HG03103 (cell line): Measurements from ENCODE around the gene FGF2.
"Not testable (repeated sequence)": the region's sequence is repeated elsewhere in the genome, so short reads cannot be mapped to it uniquely, and the experiment has no call there.

Source experiments
- ATAC-seq: cut with Tn5 transposase; IDR thresholded peaks from one replicate; pipeline ENCODE4 v1.9.1; 2021; ENCODE audit warnings: low read depth; ENCODE audit not compliant: unreplicated experiment

FGF2 gene

DNA sequence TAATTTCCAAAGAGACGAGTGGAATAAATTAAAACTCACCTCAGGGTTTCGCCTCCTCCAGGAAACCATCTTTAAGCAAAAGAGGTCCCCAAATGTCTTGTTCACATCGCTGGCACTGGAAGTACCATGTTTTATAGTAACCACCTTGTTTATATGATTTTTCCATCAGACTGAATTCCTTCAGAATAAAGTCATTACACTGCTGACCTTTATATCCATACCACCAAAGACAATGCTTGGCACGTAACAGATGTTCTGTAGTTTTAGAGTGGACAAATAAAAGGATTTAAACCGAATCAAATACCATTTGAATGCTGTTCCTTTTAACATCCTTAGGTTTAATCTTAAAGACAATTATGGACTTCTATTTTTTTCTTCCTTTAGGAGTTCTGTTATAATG is 91.1 kb downstream of the FGF2 start:
- no peak for ATAC-seq

- no peak for ATAC-seq
These were observed 93.8 kb downstream of the FGF2 start for GRCh38 chr4:122920473-122920872.

DNA sequence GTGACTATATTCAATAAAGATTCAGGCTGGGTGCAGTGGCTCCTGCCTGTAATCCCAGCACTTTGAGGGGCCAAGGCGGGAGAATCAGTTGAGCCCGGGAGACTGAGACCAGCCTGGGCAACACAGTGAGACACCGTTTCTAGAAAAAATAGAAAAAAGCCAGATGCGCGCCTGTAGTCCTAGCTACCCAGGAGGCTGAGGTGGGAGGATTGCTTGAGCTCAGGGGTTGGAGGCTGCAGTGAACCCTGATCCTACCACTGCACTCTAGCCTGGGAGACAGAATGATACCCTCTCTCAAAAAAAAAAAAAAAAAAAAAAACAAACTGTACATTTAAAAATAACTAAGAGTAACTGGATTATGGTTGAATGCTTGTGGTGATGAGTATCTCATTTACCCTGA is 94.7 kb downstream of the FGF2 start:
- no peak for ATAC-seq

GRCh38 chr4:122921971-122922876 is 95.6 kb downstream of the FGF2 start, which contains the start of gene NUDT6:
TSS of gene NUDT6 (minus strand) at chr4:122922597. CDS start at chr4:122922572, 25 bp downstream.
- peak; percentile 43 for ATAC-seq

DNA sequence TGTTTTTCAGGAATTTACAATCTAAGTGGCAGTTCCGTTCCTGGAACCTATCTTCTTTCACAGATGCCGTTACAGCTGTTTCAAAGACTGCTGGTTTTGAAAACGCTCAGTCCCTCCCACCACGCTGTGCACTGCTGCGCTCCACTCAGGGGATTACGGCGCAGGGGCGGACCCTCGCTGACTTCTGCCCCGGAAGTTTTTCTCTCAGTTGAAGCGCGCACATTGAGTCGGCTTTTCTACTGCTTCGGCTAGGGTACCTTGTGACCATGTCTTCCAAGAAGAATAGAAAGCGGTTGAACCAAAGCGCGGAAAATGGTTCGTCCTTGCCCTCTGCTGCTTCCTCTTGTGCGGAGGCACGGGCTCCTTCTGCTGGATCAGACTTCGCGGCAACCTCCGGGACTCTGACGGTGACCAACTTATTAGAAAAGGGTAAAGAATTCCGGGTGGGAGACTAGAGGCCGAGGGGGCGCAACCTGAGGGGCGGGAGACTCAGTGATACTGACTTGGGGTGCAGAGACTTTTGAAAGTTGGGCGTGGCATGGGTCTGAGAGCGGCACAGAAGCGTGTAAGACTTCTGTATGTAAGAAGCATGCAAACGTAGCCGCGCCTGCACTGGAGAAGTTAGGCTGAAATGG is 96.4 kb downstream of the FGF2 start:
- ATAC-seq: peak; percentile 95

GRCh38 chr4:122928930-122929329 is 102.3 kb downstream of the FGF2 start:
- ATAC-seq: no peak

DNA sequence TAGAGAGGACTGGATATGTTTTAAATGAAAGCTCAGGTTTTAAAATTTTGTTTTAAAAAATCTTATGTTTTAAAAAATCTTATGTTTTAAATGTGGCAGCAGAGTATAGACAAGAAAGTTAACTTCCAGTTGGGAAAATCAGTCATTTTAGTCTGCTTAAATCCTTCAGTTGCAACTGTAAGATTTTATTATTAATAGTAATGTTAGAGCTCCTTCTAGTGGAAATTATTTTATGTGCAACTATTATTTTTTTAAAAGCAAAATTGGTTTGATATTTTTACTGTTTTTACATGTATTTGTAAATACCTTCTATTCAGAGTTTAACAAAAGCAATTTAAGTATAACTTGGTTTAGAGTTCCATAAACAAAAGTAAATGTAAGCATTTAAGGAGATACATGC is 104.2 kb downstream of the FGF2 start:
- no peak for ATAC-seq

- no peak for ATAC-seq
These were observed 106.1 kb downstream of the FGF2 start for GRCh38 chr4:122932763-122933162.

- not testable (repeated sequence) for ATAC-seq
These were observed 118.5 kb downstream of the FGF2 start for GRCh38 chr4:122945136-122945535.

GRCh38 chr4:122946142-122946541 is 119.5 kb downstream of the FGF2 start:
- ATAC-seq: no peak
